GM18951 (cell line): ENCODE results near the gene CCKAR.

Source experiments
- POLR2A ChIP-seq: IDR thresholded peaks from 4 replicates; pipeline ENCODE4 v1.6.1; 2011; ENCODE audit warnings: mild to moderate bottlenecking; ENCODE audit not compliant: insufficient read length, insufficient read depth; ENCODE audit errors: extremely low read depth
- in situ Hi-C: fragments of 300-500 bp; cut with MboI; formaldehyde crosslinking; loops from one replicate; pipeline ENCODE4 v1.12.0; 2022; ENCODE audit warnings: low sequenced_read_pairs, mixed read lengths, inconsistent platforms; ENCODE audit not compliant: unreplicated experiment

Gene CCKAR

DNA sequence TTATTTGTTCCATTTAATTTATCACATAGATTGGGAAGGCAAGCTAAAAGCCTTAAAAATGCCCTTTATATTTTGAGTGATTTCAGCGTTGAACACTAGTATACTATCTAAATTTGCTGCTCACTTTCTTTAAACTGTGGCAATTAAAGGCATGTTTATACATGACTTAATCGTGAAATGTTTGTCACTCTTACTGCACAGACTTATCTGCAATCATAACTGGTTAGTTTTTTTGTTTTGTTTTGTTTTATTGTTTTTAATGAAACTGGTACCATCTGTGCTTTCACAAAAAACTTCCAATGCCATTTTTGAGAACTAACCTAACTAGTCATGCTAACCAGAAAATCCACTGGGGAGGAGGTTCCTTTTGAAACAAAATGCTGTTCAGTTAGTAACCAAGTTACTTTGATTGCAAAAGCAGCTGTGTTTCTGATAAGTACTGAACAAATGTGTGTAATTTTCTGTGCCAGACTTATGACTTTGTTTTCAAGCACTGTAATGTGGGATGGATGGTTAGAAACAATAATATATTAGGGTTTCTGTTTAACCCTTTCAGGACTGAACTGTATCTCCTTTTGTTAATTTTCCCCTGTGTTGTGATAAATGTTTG, 56.1 kb downstream of the CCKAR start:
- in situ Hi-C loops, result no loop called here
- no peak for TF ChIP-seq POLR2A

DNA sequence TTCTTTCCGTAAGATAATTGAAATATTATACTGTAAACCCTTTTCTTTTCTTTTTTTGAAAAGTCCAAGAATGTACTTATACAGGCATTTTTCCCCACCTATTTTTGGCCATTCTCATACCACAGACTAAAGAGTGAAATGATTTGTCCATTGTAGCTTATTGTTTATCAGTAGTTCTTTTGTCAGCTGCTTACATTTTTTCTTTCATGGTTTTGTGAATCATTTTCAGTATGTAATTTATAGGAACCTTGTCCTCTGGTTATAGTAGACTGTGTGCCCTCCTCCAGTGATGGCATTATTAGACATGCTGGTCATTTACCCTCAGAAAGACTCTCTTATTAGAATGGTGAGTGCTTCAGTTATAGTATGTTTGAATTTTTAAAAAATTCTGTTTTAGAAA, 56.7 kb downstream of the CCKAR start:
- in situ Hi-C loops, result no loop called here
- no peak for TF ChIP-seq POLR2A

DNA sequence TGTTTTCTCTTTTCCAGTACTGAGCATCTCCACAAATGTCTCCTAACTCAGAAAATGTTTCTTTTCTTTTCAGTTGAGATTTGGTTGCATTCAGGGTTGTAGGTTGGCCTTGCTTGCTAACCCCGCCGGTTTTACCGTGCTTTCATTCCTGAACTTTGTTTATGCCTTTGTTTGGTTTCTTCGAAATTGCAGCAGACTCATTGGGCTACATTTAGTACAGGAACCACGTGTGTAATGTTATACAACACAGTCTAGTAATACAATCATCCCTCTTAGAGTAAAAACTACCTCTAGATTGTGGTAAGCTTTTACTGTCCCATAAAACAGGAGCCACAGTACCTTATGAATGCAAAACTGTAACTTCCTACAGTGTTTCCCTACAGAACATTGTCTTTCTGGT, 57.9 kb downstream of the CCKAR start:
- TF ChIP-seq POLR2A, result no peak
- in situ Hi-C loops, result no loop called here

DNA sequence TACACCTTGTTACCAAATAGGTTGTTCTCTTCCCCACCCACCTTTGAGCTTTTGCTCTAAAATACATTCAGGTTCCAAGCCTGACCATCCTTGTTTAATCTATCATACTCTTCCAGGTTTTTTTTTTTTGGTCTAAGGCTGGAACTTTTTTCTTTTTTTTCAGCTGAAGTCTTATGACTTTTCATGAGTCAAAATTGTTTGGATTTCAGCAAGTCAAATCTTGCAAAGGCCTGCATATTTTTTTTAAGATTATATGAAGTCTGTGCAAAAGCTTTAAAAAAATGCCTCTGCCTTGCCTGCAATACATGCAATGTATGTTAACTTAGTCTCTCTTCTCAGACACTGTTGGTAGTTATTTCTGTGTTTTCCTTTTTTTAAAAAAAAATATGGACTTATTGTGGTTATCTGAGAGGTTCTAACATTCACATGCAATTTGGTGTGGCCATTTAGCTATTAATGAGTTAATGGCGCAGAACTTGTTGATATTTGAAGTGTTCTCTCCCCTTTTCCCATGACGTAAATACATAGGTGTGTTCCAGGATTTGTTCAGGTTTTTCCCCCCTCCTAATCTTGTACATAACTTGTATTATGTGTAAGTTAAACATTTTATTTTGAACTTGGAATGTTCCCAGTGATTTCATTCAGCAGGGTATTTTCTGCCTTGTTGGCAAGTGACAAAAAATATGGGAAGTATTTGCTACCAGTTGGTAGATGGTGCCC, 58.7 kb downstream of the CCKAR start:
- in situ Hi-C loops, result no loop called here
- no peak for TF ChIP-seq POLR2A
